ENCODE results near the gene LMBR1. TPM values are rescaled to one million over a fixed set of nuclear protein-coding genes. Genes with fewer than 3 reads are reported as not detected.

LMBR1 gene
- total and polyA plus RNA-seq, 2 donors (not counting 3 experiments of a cell fraction or from before 2014, with no cell fraction given), result 14.0 to 72.9 TPM

- DNase-seq (ENCODE audit: low read depth, low spot score) (no peak), FAIRE-seq (no peak)
- H3K27ac ChIP-seq (ENCODE audit: insufficient read depth, low read depth, low read length), result no peak overlapping the region
- H3K4me3 ChIP-seq (replicated peaks in 1 of 3; ENCODE audit: insufficient read depth in 1 of 3, low read depth in 1 of 3, low read length in 3 of 3), result no peak overlapping the region
- no peaks in the 10 kb centered on the region for H3K27me3 ChIP-seq (ENCODE audit: control insufficient read depth in 2 of 2, insufficient read depth in 2 of 2, low read length in 2 of 2)
- no TSS peak for BruUV-seq (replicated peaks)
- H3K9me1 ChIP-seq (replicated peaks; ENCODE audit: control insufficient read depth, extremely low read depth, insufficient read depth, low read length), result no peaks in the 10 kb centered on the region
- no peaks in the 10 kb centered on the region for H3K79me2 ChIP-seq (ENCODE audit: control insufficient read depth, insufficient read depth, low read length)
- no peak overlapping the region for H3K9ac ChIP-seq (replicated peaks; ENCODE audit: extremely low read depth, insufficient read depth, low read length)
- dilution Hi-C loops (cut with MboI; ENCODE audit: extremely low pct_ligation_motif_present, low sequenced_read_pairs) (no loop called here), intact Hi-C loops (cut with micrococcal nuclease) (no loop called here)
- no peaks in the 10 kb centered on the region for H3K9me3 ChIP-seq (replicated peaks; ENCODE audit: control insufficient read depth, insufficient read depth, low read length)
- H3K36me3 ChIP-seq (ENCODE audit: control insufficient read depth in 2 of 2, extremely low read depth in 1 of 2, insufficient read depth in 2 of 2, low read length in 2 of 2), result no peaks in the 10 kb centered on the region
- TF ChIP-seq EZH2 (IDR thresholded peaks at IDR 0.05; ENCODE audit: borderline replicate concordance, low read depth, low read length, severe bottlenecking), result no peak
- no peak for TF ChIP-seq JUN (IDR thresholded peaks at IDR 0.05; ENCODE audit: borderline replicate concordance, insufficient read depth, insufficient read length, low read depth)
- no peak for TF ChIP-seq MAX (IDR thresholded peaks at IDR 0.05; ENCODE audit: insufficient read depth, insufficient read length)
- no peak for TF ChIP-seq MYC (IDR thresholded peaks at IDR 0.05; ENCODE audit: low read depth, low read length)
- no peak for TF ChIP-seq GATA2 (IDR thresholded peaks at IDR 0.05; ENCODE audit: insufficient read depth, insufficient read length, low read depth, low read length)
- no peak for TF ChIP-seq CTCF (IDR thresholded peaks at IDR 0.05; ENCODE audit: extremely low read depth in 1 of 2, insufficient read depth in 1 of 2, low read depth in 1 of 2, low read length in 2 of 2)
- no peaks in the 10 kb centered on the region for H4K20me1 ChIP-seq (replicated peaks; ENCODE audit: control insufficient read depth, extremely low read depth, insufficient read depth, low read length)
- H2AFZ ChIP-seq (ENCODE audit: low read depth, low read length), result no peak overlapping the region
- ChIA-PET POLR2A (no interaction called here), CTCF (no interaction called here)
- H3K4me1 ChIP-seq (ENCODE audit: control insufficient read depth, extremely low read depth, insufficient read depth, low read length), result no peaks in the 10 kb centered on the region
- H3K4me2 ChIP-seq (ENCODE audit: insufficient read depth, low read length), result no peak overlapping the region
Measured at GRCh38 chr7:156628562-156628961, 264.4 kb downstream of the LMBR1 start.

Small RNAs within 50 kb of the gene (small RNA-seq; reads per million reads assigned to genes)
- not detected for gene RNU4-31P (ENCODE audit: insufficient read depth, insufficient read length, low read depth, low replicate concordance)

Other genes with a start within 250 kb of the LMBR1 start
- 36.7 and 38.6 TPM in 2 replicates for gene NOM1, start 56.5 kb upstream of the LMBR1 start, total RNA-seq
- gene NOM1, start 56.5 kb upstream of the LMBR1 start, polyA plus RNA-seq, result 11.7 and 13.7 TPM in 2 replicates
- not detected in 2 replicates for gene MNX1, start 117.5 kb upstream of the LMBR1 start, total RNA-seq
- gene MNX1, start 117.5 kb upstream of the LMBR1 start, polyA plus RNA-seq, result not detected in 2 replicates
- gene UBE3C, start 245.7 kb upstream of the LMBR1 start, total RNA-seq, result 75.9 and 77.3 TPM in 2 replicates
- gene UBE3C, start 245.7 kb upstream of the LMBR1 start, polyA plus RNA-seq, result 38.0 and 45.1 TPM in 2 replicates

Data from endothelial cell of umbilical vein (primary cell).